Fibroblast of lung (primary cell): ENCODE data around the gene FOXL2.

ENCODE experiments used
- EZH2 ChIP-seq: IDR thresholded peaks from 2 replicates; pipeline ENCODE4 v1.5.1; 2012; ENCODE audit warnings: low read length, control low read depth, mild to moderate bottlenecking; ENCODE audit errors: missing control alignments
- TF ChIP-seq, protein P1 (sequence below), 2 donors: IDR thresholded peaks in 1 of 2; conservative IDR thresholded peaks in 1 of 2; 1 replicate in 1 of 2; 2 replicates in 1 of 2; pipeline ENCODE4 v1.5.1; 2011 to 2012; ENCODE audit warnings: low read length in 2 of 2, control low read depth in 1 of 2, inconsistent platforms in 1 of 2, low read depth in 1 of 2, mild to moderate bottlenecking in 1 of 2

DNA sequence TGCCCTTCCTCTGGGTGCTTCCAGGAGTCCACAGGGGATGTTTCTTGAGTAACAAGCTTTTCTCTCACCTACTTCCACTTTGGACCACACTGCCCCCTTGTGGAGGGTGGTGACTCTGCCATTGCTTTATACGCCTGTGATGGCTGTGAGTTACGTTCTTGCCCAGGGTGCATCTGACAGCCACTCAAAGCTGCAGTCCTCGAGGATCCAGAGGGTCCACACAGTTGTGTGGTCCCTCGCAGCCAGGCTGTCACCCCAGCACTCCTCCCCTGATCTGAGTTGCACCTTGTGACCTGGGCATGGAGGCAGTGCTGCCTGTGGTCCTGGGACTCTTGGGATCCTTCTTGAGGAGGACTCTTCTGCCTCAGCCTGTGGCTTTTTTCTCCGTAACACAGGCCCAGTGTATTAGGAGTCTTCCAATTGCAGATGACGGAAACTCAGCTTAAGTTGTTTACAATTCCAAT is 23.4 kb downstream of the FOXL2 start:
- TF ChIP-seq, protein P1, sequence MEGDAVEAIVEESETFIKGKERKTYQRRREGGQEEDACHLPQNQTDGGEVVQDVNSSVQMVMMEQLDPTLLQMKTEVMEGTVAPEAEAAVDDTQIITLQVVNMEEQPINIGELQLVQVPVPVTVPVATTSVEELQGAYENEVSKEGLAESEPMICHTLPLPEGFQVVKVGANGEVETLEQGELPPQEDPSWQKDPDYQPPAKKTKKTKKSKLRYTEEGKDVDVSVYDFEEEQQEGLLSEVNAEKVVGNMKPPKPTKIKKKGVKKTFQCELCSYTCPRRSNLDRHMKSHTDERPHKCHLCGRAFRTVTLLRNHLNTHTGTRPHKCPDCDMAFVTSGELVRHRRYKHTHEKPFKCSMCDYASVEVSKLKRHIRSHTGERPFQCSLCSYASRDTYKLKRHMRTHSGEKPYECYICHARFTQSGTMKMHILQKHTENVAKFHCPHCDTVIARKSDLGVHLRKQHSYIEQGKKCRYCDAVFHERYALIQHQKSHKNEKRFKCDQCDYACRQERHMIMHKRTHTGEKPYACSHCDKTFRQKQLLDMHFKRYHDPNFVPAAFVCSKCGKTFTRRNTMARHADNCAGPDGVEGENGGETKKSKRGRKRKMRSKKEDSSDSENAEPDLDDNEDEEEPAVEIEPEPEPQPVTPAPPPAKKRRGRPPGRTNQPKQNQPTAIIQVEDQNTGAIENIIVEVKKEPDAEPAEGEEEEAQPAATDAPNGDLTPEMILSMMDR (conservative IDR thresholded peaks at IDR 0.05 in 1 of 2, IDR thresholded peaks at IDR 0.05 in 1 of 2; ENCODE audit: low read depth in 1 of 2, low read length in 2 of 2), result peak; percentile 91 to 93
- no peak for TF ChIP-seq EZH2
